ENCODE data around the gene RALGPS1.
"Not testable (repeated sequence)": the region's sequence is repeated elsewhere in the genome, so short reads cannot be mapped to it uniquely, and the experiment has no call there.

The RALGPS1 gene

GRCh38 chr9:127155314-127155960 is 240.9 kb downstream of the RALGPS1 start:
- DNase-seq (ENCODE audit: low spot score), result peak; percentile 34

DNA sequence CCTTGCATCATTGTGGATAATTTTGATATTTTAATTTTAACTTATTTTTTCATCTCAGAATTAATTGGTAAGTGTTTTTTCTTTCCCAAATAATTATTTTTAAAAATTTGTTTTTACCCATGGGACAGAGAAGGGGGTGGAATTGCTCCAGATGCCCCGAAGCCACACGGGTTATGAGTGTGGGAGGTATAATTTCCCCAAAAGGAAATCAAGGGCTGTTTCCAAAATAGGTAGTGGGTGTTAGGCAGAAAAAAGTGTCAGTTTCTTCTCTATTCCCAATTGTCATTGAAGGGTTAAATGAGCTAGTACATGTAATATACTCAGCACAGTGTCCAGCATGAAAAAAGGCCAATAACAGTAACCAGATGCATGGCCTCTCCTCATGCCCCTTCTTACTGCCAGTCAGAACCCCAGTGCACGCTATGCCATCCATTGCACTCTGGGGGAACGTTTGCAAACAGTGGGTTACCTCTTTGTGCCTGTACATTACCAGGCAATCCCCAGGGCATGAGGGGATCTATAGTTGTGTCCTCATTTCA is 244.3 kb downstream of the RALGPS1 start:
- no peak for DNase-seq (ENCODE audit: low spot score)

DNA sequence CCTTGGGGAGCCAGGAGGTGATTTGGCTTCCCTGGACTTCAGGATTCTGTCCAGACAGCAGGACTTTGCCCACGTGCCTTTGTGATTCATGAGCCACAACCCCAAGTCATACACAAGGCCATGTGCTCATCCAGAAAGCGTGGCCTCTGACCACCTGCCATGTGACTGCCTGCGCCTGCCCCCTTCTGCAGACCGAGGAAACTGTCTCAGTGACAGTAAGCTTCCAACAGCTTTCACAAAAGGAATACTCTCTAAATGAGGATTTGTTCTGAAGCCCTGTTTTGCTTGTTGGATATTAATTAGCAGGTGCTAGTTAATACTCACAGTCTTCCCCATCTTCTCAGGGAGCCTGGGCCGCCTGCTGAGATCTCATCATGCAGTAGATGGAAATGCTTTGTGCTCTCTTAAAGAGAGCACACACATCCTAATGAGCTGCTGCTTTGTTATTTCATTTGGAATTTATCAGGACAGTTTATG is 244.8 kb downstream of the RALGPS1 start:
- peak; percentile 60 for DNase-seq (ENCODE audit: low spot score)

DNA sequence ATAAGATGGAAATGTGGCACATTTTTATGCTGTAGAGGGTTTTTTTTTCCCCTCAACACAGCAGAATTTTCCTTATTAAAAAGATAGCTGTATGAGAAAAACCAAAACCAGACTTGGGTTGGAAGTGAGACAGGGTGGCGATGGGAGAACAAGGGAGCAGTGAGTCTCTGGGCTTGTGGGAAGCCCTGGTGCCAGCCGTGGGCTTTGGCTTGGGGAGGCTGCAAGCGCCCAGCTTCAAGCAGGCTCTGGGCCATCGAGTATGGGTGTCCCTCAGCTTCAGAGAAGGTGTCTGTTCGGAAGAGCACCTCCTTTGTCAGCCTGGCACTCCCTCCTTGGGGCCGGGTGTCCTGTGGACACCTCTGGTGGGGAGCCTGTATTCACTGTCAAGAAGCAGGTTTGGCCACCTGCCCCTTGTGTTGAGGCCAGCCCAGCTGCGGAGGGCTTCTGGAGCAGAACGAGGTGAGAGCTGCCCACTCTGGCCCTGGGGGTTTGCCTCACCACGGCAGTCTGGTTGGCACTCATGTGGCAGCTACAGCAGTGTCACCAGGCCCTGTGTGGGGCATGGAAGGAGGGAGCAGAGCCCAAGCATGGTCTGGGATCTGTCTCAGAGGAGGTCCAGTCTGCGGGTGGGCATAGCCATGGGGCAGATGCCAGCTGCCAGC is 245.5 kb downstream of the RALGPS1 start:
- DNase-seq (ENCODE audit: low spot score), result peak; percentile 37

DNA sequence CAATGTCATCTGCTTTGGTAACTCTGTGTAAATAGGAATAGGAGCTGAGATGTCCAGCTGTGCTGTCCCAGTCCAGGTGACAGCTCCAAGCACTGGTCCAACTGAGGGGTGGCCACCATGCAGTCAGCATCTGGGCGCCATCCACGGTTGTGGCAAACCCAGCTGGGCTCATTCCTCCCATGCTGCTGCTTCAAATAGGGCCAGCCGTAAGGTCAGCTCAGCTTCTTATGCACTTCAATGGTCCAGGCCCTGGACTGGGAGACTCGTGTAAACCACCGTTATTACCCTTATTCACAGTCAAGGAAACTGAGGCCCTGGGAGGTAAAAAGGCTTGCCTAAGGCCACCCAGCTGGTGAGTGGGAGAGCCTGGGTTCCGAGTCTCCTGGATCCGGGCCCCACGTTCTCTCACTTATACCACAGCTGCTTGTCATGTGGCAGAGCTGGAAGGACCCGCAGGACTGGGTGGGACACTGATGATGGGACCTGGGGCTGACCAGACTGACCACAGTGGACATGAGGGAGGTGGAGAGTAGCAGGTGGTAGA is 246.6 kb downstream of the RALGPS1 start:
- peak; percentile 37 for DNase-seq (ENCODE audit: low spot score)

DNA sequence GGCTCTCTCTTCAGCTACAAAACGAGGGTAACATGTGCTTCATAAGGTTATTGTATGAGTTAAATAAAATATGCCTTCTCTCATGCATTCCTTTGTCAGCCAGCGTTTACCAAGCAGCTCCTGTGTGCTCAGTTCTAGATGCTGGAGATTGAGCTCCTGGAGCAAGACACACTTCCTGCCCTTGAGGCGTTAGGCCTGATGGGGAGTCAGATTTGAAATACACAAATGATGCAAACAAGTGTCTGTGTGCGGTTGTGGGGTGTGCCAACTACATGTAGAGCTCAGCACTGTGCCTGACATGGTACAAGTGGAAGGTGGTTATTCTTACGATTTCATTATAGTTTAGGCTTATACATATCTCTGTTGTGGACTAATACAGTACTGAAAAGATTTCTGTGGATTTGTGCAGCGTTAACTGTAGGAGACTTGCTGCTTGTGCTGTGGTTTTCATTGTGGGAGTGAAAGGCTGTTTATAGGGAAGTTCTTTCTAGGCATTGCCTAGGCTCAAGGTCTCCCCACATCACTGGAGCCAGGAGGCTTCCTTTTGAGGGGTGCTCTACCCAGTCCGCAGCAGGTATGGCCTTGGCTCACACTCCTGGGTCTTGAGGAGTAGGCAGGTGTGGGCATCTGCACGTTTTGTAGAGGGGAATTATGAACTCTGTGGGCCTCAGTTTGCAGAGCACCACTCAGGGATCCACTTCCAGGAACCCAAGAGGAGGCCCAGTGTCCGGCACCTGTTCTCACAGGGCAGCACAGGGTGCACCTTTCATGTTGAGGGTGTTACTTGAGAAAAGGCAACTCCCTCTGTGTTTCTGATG is 247.7 kb downstream of the RALGPS1 start:
- no peak for DNase-seq (ENCODE audit: low spot score)

DNA sequence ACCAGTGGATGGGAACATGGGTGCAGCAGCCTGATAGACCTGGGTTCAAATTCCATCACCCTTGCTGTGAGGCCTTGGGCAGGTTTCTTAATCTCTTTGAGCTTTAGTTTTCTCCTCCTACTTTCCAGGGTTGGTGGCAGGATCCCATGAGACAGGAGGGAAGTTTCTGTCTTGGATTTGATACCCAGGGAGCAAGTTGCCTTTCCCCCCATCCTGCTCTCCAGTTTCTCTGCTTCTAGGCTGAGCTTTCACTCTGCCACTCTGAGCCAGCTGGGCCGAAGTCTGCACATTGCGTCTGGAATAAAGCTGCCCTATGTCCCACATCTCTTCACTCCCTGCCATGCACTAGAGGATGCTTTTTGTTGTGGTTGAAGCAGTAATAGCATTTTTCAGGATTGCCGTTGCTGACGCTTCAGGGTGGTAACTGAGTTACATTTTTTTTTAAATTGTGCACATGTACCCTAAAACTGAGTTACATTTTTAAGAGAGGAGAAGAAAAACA is 248.3 kb downstream of the RALGPS1 start:
- no peak for DNase-seq (ENCODE audit: low spot score)

GRCh38 chr9:127163409-127163808 is 248.8 kb downstream of the RALGPS1 start:
- no peak for DNase-seq (ENCODE audit: low spot score)

DNA sequence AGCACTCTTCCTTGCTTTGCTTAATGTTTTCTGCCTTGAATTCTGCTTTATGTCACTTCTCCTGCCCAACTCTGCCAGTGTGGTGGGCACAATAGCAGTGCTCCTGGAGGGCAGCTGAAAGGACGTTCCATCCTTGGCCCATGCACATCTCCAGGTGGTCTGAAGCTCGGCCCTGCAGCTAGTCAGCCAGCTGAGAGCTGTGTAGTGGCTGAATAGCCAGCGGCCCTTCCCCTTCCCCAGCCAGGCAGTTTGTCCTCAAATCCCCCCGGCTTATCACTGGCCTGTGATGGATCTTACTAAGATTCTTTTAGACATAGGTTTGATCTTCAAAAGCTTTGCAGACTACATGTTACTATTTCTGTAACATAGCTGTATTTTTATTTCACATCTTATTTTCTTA is 250.5 kb downstream of the RALGPS1 start:
- peak; percentile 49 for DNase-seq (ENCODE audit: low spot score)

- DNase-seq (ENCODE audit: low spot score), result no peak
Measured at GRCh38 chr9:127166111-127166510, 251.5 kb downstream of the RALGPS1 start.

- no peak for DNase-seq (ENCODE audit: low spot score)
Measured at GRCh38 chr9:127166651-127167524, 252.3 kb downstream of the RALGPS1 start.

DNA sequence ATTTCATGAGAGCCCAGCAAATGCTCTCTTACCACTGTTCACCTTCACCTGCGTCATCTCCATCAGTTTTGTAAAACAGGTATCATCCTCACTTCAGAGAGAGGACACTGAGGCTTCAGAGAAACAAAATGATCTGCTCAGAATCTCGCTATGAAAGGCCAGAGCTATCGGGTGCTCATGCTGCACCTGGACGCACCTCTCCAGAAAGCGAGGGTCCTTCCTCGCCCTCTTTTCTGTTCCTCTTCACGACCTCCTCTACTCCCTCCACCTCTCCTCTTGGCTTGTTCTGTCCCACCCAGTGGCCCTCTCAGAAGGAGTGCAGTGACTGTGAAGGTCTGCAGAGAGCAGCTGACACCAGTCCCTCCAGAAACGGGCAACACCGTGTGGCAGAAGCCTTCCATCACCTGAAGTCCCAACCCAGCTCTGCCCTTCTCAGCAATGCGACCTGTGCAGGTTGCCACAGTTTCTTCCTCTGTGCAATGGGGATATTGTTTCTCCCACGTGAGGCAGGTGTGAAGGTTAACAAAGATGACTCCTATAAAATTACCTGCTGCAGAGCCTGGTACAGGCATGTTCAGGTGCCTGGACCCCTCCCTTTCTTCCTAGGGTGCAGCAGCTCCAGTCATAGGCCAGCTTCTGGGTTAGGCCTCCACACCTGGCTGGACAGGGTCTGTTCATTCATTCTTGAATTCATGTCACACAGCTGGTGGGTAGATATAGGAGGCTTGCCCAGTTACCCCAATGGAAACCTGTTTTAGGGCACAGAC is 253.2 kb downstream of the RALGPS1 start:
- DNase-seq (ENCODE audit: low spot score), result no peak

DNA sequence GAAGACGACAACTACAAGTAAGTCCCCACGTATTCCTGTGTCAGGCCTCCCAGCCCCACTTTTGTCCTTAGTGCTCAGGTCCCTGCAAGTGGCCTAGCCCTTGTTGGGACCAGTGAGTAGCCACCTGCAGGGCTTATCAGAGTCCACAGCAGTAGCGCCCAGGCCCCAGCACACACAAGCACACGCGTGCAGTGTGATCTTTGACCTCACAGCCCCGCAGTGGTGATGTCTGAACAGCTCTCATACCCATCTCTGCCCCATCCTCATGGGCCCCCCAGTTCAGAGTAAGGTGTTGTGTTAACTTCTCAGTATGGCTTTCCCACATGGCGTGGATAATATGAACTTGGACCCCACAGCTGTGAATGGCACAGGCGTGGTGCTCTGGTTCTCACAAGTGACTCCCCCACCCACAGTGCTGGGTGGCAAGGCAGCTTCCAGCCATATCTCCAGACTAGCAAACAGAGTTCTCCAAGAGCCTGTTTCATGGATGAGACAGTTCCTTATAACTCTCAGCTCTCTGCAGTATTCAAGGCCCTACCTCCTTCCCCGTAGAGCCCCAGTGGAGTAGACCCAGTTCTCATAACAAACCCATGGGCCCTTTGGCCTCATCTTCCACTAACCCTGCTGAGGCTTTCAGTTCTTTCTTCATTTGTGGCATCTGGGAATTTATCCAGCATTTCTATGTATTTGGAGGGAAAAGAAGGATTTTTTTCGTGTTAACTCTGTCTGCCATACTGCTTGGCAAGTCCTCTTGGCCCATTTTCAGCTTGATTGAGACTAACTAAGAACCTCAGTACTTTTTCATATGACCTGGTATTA is 254.4 kb downstream of the RALGPS1 start:
- DNase-seq (ENCODE audit: low spot score), result no peak

GRCh38 chr9:127169575-127169883 is 254.9 kb downstream of the RALGPS1 start:
- DNase-seq (ENCODE audit: low spot score), result no peak

GRCh38 chr9:127170103-127170502 is 255.5 kb downstream of the RALGPS1 start:
- DNase-seq (ENCODE audit: low spot score), result no peak

- no peak for DNase-seq (ENCODE audit: low spot score)
Measured at GRCh38 chr9:127170652-127171051, 256.1 kb downstream of the RALGPS1 start.

- not testable (repeated sequence) for DNase-seq (ENCODE audit: low spot score)
Measured at GRCh38 chr9:127171348-127171747, 256.8 kb downstream of the RALGPS1 start.

- DNase-seq (ENCODE audit: low spot score), result peak; percentile 32
Measured at GRCh38 chr9:127172066-127172707, 257.6 kb downstream of the RALGPS1 start.

DNA sequence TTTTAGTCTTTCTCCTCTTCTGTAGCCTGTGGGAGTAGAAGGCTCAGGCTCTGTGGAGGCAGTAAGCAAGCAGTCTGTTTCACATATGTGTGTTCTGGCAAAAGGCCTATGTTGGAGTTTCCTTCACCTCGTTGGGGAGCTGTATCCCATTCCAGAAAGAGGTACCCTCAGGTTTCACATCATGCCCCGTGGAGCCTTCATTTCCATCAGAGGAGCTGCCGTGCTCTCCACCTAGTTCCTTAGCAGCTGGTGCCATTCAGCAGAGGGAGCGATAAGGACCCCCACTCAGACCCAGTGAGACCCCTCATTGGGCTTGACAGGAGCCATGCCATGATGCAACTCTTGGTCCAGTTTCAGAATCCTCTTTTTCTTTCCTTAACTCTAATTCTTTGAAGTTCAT is 258.5 kb downstream of the RALGPS1 start:
- DNase-seq (ENCODE audit: low spot score), result no peak
